Heart left ventricle (tissue), 13 donors: Measurements from ENCODE around the gene CCDC196.
"Not testable (repeated sequence)": the region's sequence is repeated elsewhere in the genome, so short reads cannot be mapped to it uniquely, and the experiment has no call there.

Experiments
- CTCF ChIP-seq, 12 donors: fragments of 200-600 bp; sonication (generic) in 4 of 12; IDR thresholded peaks; one replicate each; pipeline versions ENCODE4 v1.5.0 to v1.8.0; 2018 to 2022; ENCODE audit warnings: antibody characterized with exemption in 12 of 12, mild to moderate bottlenecking in 5 of 12
- POLR2A ChIP-seq, 2 donors: fragments of 450-650 bp; IDR thresholded peaks; one replicate each; pipeline ENCODE4 v1.6.1; 2017; ENCODE audit warnings: antibody characterized with exemption in 2 of 2, mild to moderate bottlenecking in 2 of 2, moderate library complexity in 2 of 2
- donor health status: ischemic (EF 13 %, LVEDD 7.1; RV severe dilation, severe dysfunction).
- donor health status: DM: no; HTN: yes; CAD: no.
- donor health status: DM: no; HTN: no; CAD: no.
- donor health status: ischemic (EF 25% LVEDD 6.9; RV normal size, moderate dysfunction).
- donor health status: ischemic (EF 25% LVEDD 5.7; RV mildly dilated, moderate dysfunction).
- donor health status: ischemic (EF 35%, LVEDD 5.7; RV mildly dilated, moderate dysfunction).
- donor health status: nonischemic (EF 11% LVEDD 7.7; RV severe dilation, severe dysfunction).
- donor health status: DM: yes; HTN: yes; CAD: no.
- donor health status: PGD.
- donor health status: ischemic (EF 29% LVEDD 5.4; RV normal size, mild dysfunction).
- donor health status: nonischemic (EF 23%, LVEDD 6.1; RV moderate dilation, normal function).

- TF ChIP-seq CTCF, POLR2A (IDR thresholded peaks at IDR 0.05): not testable (repeated sequence)
Observed at GRCh38 chr14:66545751-66546150, 59.6 kb downstream of the CCDC196 start.
